GM15510 (cell line): Measurements from ENCODE around the gene WFDC1.

Experiments
- POLR2A ChIP-seq: IDR thresholded peaks from 3 replicates; pipeline ENCODE4 v1.6.1; 2011; ENCODE audit warnings: borderline replicate concordance; ENCODE audit not compliant: insufficient read length; ENCODE audit errors: extremely low read depth

WFDC1 gene

GRCh38 chr16:84284154-84284722 is 10.4 kb upstream of the WFDC1 start:
- TF ChIP-seq POLR2A = no peak

- TF ChIP-seq POLR2A = no peak
These were observed 8.0 kb upstream of the WFDC1 start for GRCh38 chr16:84286578-84287240.

- no peak for TF ChIP-seq POLR2A
These were observed 5.8 kb upstream of the WFDC1 start for GRCh38 chr16:84288902-84289301.

GRCh38 chr16:84291226-84291625 is 3.5 kb upstream of the WFDC1 start:
- no peak for TF ChIP-seq POLR2A

- TF ChIP-seq POLR2A = no peak
These were observed 2.7 kb upstream of the WFDC1 start for GRCh38 chr16:84292011-84292410.

- TF ChIP-seq POLR2A = no peak
These were observed 1.3 kb upstream of the WFDC1 start for GRCh38 chr16:84293406-84293805.

GRCh38 chr16:84294117-84294516 is 561 bp upstream of the WFDC1 start:
- TF ChIP-seq POLR2A = no peak

- TF ChIP-seq POLR2A = no peak
These were observed 654 bp downstream of the WFDC1 start for GRCh38 chr16:84295203-84295860.

- TF ChIP-seq POLR2A = no peak
These were observed 3.8 kb downstream of the WFDC1 start for GRCh38 chr16:84298376-84298899.

GRCh38 chr16:84299734-84300440 is 5.2 kb downstream of the WFDC1 start:
- no peak for TF ChIP-seq POLR2A

GRCh38 chr16:84302111-84302954 is 7.7 kb downstream of the WFDC1 start:
- no peak for TF ChIP-seq POLR2A

- TF ChIP-seq POLR2A = no peak
These were observed 8.3 kb downstream of the WFDC1 start for GRCh38 chr16:84303023-84303422.

GRCh38 chr16:84303516-84303915 is 8.8 kb downstream of the WFDC1 start:
- no peak for TF ChIP-seq POLR2A

- no peak for TF ChIP-seq POLR2A
These were observed 11.9 kb downstream of the WFDC1 start for GRCh38 chr16:84306564-84306963.
